ENCODE data around the gene RANBP1. TPM values are rescaled to one million over a fixed set of nuclear protein-coding genes. Genes with fewer than 3 reads are reported as not detected.
A peak's percentile ranks its signal among the peaks of the same experiment; 100 is the strongest.

Gene RANBP1
- total and polyA plus RNA-seq, 9 of the 15 experiments (the other 6 are each of a cell fraction or from before 2014, with no cell fraction given), result 162 to 2,891 (median 1,289) TPM

- Histone ChIP-seq H3K4me3 (no peak overlapping the region), H3K9me3 (replicated peaks; ENCODE audit: control insufficient read depth, insufficient read depth, low read depth, low read length) (no peaks in the 10 kb centered on the region), H2AFZ (ENCODE audit: low read depth, low read length) (no peak overlapping the region), H3K27ac (ENCODE audit: extremely low read depth, low read depth, low read length) (no peak overlapping the region), H3K4me1 (replicated peaks in 1 of 2; ENCODE audit: control insufficient read depth in 2 of 2, insufficient read depth in 2 of 2, low read length in 2 of 2) (peaks cover 0 to 80% of the 10 kb centered on the region in 2 experiments; a peak in 2 of 5 replicates), H3K4me2 (ENCODE audit: insufficient read depth, low read length) (no peak overlapping the region), H3K79me2 (ENCODE audit: control insufficient read depth, insufficient read depth, low read length) (no peaks in the 10 kb centered on the region), H3K36me3 (ENCODE audit: control insufficient read depth, insufficient read depth, low read length) (no peaks in the 10 kb centered on the region; the same call in 2 of the 3 replicates), H4K20me1 (replicated peaks; ENCODE audit: control insufficient read depth, insufficient read depth, low read length) (peaks cover 15% of the 10 kb centered on the region), H3K9ac (ENCODE audit: insufficient read depth in 1 of 2, low read depth in 2 of 2, low read length in 2 of 2) (peak overlapping the region in 1 of 2 experiments; percentile 3; a peak in 2 of 4 replicates), H3K27me3 (ENCODE audit: control insufficient read depth in 2 of 2, insufficient read depth in 2 of 2, low read length in 2 of 2) (peaks cover 0 to under 1% of the 10 kb centered on the region in 2 experiments; a peak in 2 of 5 replicates), H3K9me1 (ENCODE audit: control insufficient read depth, insufficient read depth, low read length) (no peaks in the 10 kb centered on the region)
- in situ Hi-C loops (cut with MboI), result no loop called here
- POLR2A ChIA-PET, result interaction anchor here (0.6 to 1.0 kb wide), 2 partner anchors 9 to 18 kb away, joined by 3 read pairs; no protein-coding TSS in a partner anchor
- FAIRE-seq, result no peak
- CTCF ChIA-PET (ENCODE audit: low intra/inter-chr PET ratio), result interaction anchor here (0.7 kb wide), 1 partner anchor 53 kb away, joined by 3 read pairs; no protein-coding TSS in a partner anchor
- peak in 2 of 4 experiments; percentile 66 to 75 for DNase-seq (ENCODE audit: extremely low read depth in 1 of 4, low spot score in 3 of 4)
- no TSS peak for BruUV-seq (replicated peaks)
- intact Hi-C loops (cut with micrococcal nuclease), result no loop called here
- ATAC-seq, result peak; percentile 27; the same call in 2 of the 3 replicates
- 33% methylated on average over 22 of the region's 22 CpGs for WGBS (ENCODE audit: insufficient coverage, low coverage, missing lambda C conversion rate)
- TF ChIP-seq ELF1 (tag; IDR thresholded peaks at IDR 0.05), result no peak
- no peak for TF ChIP-seq HES1 (IDR thresholded peaks at IDR 0.05; ENCODE audit: low read depth)
- 0 out of 2 replicates have a peak, but pooled peaks have one; percentile 17 for TF ChIP-seq ZC3H4 (CRISPR knock-in tag; IDR thresholded peaks at IDR 0.05; ENCODE audit: borderline replicate concordance)
- peak; percentile 45; the same call in 1 of the 2 replicates for TF ChIP-seq RBFOX2 (IDR thresholded peaks at IDR 0.05; ENCODE audit: low read depth, low read length)
- no peak for TF ChIP-seq BRCA1 (IDR thresholded peaks at IDR 0.05)
- TF ChIP-seq BRCA1 (CRISPR knock-in tag; IDR thresholded peaks at IDR 0.05), result 0 out of 2 replicates have a peak, but pooled peaks have one; percentile 30
- no peak for TF ChIP-seq GABPB2 (CRISPR knock-in tag; conservative IDR thresholded peaks at IDR 0.05)
- TF ChIP-seq, protein P1, sequence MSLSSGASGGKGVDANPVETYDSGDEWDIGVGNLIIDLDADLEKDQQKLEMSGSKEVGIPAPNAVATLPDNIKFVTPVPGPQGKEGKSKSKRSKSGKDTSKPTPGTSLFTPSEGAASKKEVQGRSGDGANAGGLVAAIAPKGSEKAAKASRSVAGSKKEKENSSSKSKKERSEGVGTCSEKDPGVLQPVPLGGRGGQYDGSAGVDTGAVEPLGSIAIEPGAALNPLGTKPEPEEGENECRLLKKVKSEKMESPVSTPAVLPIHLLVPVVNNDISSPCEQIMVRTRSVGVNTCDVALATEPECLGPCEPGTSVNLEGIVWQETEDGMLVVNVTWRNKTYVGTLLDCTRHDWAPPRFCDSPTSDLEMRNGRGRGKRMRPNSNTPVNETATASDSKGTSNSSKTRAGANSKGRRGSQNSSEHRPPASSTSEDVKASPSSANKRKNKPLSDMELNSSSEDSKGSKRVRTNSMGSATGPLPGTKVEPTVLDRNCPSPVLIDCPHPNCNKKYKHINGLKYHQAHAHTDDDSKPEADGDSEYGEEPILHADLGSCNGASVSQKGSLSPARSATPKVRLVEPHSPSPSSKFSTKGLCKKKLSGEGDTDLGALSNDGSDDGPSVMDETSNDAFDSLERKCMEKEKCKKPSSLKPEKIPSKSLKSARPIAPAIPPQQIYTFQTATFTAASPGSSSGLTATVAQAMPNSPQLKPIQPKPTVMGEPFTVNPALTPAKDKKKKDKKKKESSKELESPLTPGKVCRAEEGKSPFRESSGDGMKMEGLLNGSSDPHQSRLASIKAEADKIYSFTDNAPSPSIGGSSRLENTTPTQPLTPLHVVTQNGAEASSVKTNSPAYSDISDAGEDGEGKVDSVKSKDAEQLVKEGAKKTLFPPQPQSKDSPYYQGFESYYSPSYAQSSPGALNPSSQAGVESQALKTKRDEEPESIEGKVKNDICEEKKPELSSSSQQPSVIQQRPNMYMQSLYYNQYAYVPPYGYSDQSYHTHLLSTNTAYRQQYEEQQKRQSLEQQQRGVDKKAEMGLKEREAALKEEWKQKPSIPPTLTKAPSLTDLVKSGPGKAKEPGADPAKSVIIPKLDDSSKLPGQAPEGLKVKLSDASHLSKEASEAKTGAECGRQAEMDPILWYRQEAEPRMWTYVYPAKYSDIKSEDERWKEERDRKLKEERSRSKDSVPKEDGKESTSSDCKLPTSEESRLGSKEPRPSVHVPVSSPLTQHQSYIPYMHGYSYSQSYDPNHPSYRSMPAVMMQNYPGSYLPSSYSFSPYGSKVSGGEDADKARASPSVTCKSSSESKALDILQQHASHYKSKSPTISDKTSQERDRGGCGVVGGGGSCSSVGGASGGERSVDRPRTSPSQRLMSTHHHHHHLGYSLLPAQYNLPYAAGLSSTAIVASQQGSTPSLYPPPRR (CRISPR knock-in tag; IDR thresholded peaks at IDR 0.05; ENCODE audit: borderline replicate concordance), result no peak
- TF ChIP-seq SRF (CRISPR knock-in tag; IDR thresholded peaks at IDR 0.05), result no peak
- peak; percentile 25; the same call in 1 of the 2 replicates for TF ChIP-seq E2F4 (CRISPR knock-in tag; IDR thresholded peaks at IDR 0.05; ENCODE audit: low read depth)
- TF ChIP-seq HMGN3 (IDR thresholded peaks at IDR 0.05; ENCODE audit: borderline replicate concordance, extremely low read depth, insufficient read length, low read depth, low read length), result peak; percentile 60
- TF ChIP-seq SMARCB1 (IDR thresholded peaks at IDR 0.05; ENCODE audit: insufficient read length, low read depth), result no peak
- TF ChIP-seq ARNT (IDR thresholded peaks at IDR 0.05), result no peak
- peak; percentile 68 for TF ChIP-seq ZNF740 (CRISPR knock-in tag; IDR thresholded peaks at IDR 0.05)
- TF ChIP-seq ZNF740 (tag; IDR thresholded peaks at IDR 0.05), result no peak
Observed at GRCh38 chr22:20146777-20147176, 30.9 kb downstream of the RANBP1 start.

Measured in K562 (cell line).